SK-N-SH (cell line): ENCODE results near the gene BCL2L15. TPM values are rescaled to one million over a fixed set of nuclear protein-coding genes. Genes with fewer than 3 reads are reported as not detected.

Experiments
- CTCF ChIA-PET: fragments of 300-600, 350-600 bp; formaldehyde crosslinking; extraction: SDS; loops from one replicate; lab custom pipeline; 2021; lab: Yijun Ruan, JAX
- POLR2A ChIA-PET: fragments of 350-600 bp; sonication (Branson Sonifier 250); formaldehyde crosslinking; extraction: SDS; loops from one replicate; lab custom pipeline; 2020; ENCODE audit warnings: antibody characterized with exemption, inconsistent platforms; lab: Yijun Ruan, JAX
- DNase-seq: peaks from one replicate; pipeline ENCODE4 v3.0.0; 2012
- H2AFZ ChIP-seq: fragments of 200-600 bp; sonication (generic); 2 replicates; pipeline ENCODE4 v1.8.1; 2016; ENCODE audit warnings: antibody characterized with exemption, mild to moderate bottlenecking, low read depth
- H3F3A ChIP-seq: fragments of 200-600 bp; sonication (generic); replicated peaks from 2 replicates; pipeline ENCODE3; 2016; ENCODE audit warnings: antibody characterized with exemption, mild to moderate bottlenecking; ENCODE audit not compliant: insufficient read depth
- H3K27ac ChIP-seq, 2 experiments: fragments of 200-500 bp in 1 of 2; fragments of 200-600 bp in 1 of 2; sonication (Bioruptor generic) in 1 of 2; sonication (generic), shearing (Covaris generic) in 1 of 2; 2 replicates each; pipeline versions ENCODE4 v1.5.1 to v1.6.1; 2014 to 2016; ENCODE audit warnings: low read depth in 2 of 2, inconsistent platforms in 1 of 2, low read length in 1 of 2, mild to moderate bottlenecking in 1 of 2, mixed read lengths in 1 of 2
- H3K27me3 ChIP-seq: fragments of 200-600 bp; sonication (generic), shearing (Covaris generic); 2 replicates; pipeline ENCODE4 v1.6.1; 2016; ENCODE audit warnings: mixed run types; ENCODE audit not compliant: insufficient read depth
- H3K36me3 ChIP-seq, 2 experiments: fragments of 200-500 bp in 1 of 2; fragments of 200-600 bp in 1 of 2; sonication (Bioruptor generic) in 1 of 2; sonication (generic) in 1 of 2; replicated peaks in 1 of 2; 2 replicates each; pipeline versions ENCODE3 to v1.5.1; 2014 to 2016; ENCODE audit warnings: low read length in 1 of 2, mild to moderate bottlenecking in 1 of 2; ENCODE audit not compliant: insufficient read depth in 2 of 2, control insufficient read depth in 1 of 2
- H3K4me1 ChIP-seq, 2 experiments: fragments of 200-500 bp in 1 of 2; fragments of 200-600 bp in 1 of 2; sonication (Bioruptor generic) in 1 of 2; sonication (generic), shearing (Covaris generic) in 1 of 2; 2 replicates each; pipeline versions ENCODE4 v1.5.1 to v1.6.1; 2014 to 2016; ENCODE audit warnings: low read depth in 1 of 2, low read length in 1 of 2, mixed run types in 1 of 2; ENCODE audit not compliant: insufficient read depth in 2 of 2, control insufficient read depth in 1 of 2
- H3K4me2 ChIP-seq: fragments of 200-600 bp; sonication (generic), shearing (Covaris generic); 2 replicates; pipeline ENCODE4 v1.6.1; 2017; ENCODE audit warnings: mixed run types
- H3K4me3 ChIP-seq, 2 experiments: fragments of 200-500 bp in 1 of 2; fragments of 200-600 bp in 1 of 2; sonication (Bioruptor generic) in 1 of 2; sonication (generic), shearing (Covaris generic) in 1 of 2; 2 replicates each; pipeline versions ENCODE4 v1.5.1 to v1.8.1; 2014 to 2016; ENCODE audit warnings: low read depth in 2 of 2, inconsistent platforms in 1 of 2, low read length in 1 of 2, mild to moderate bottlenecking in 1 of 2, mixed read lengths in 1 of 2, moderate library complexity in 1 of 2
- H3K79me2 ChIP-seq: fragments of 200-600 bp; sonication (generic); 2 replicates; pipeline ENCODE4 v1.8.1; 2017; ENCODE audit warnings: mild to moderate bottlenecking; ENCODE audit not compliant: insufficient read depth
- H3K9ac ChIP-seq: fragments of 200-600 bp; sonication (generic); 2 replicates; pipeline ENCODE4 v1.6.1; 2017; ENCODE audit warnings: mixed run types
- H3K9me2 ChIP-seq: fragments of 200-600 bp; sonication (generic); 2 replicates; pipeline ENCODE4 v1.6.1; 2017; ENCODE audit warnings: mixed run types
- H3K9me3 ChIP-seq: fragments of 200-600 bp; sonication (generic); 2 replicates; pipeline ENCODE4 v1.6.1; 2017; ENCODE audit warnings: mixed run types, mild to moderate bottlenecking, moderate library complexity
- H4K20me1 ChIP-seq: fragments of 200-600 bp; sonication (generic); 2 replicates; pipeline ENCODE4 v1.6.1; 2017; ENCODE audit warnings: mild to moderate bottlenecking, mixed run types; ENCODE audit not compliant: insufficient read depth
- CTCF ChIP-seq: fragments of 200-600 bp; sonication (generic); IDR thresholded peaks from 2 replicates; pipeline ENCODE4 v1.6.1; 2017; ENCODE audit warnings: antibody characterized with exemption, mild to moderate bottlenecking, moderate library complexity
- EP300 ChIP-seq, 2 experiments: IDR thresholded peaks; 2 replicates each; pipeline versions ENCODE4 v1.4.0 to v1.6.1; 2012; ENCODE audit warnings: borderline replicate concordance in 1 of 2, low read depth in 1 of 2, low read length in 1 of 2
- FOSL2 ChIP-seq: IDR thresholded peaks from 2 replicates; pipeline ENCODE4 v1.4.0; 2012; ENCODE audit warnings: low read depth, mild to moderate bottlenecking, moderate library complexity, borderline replicate concordance
- GABPA ChIP-seq: IDR thresholded peaks from 2 replicates; pipeline ENCODE4 v1.4.0; 2012; ENCODE audit warnings: low read depth, mild to moderate bottlenecking
- GATA2 ChIP-seq: sonication (generic); formaldehyde crosslinking; IDR thresholded peaks from 2 replicates; pipeline ENCODE4 v1.5.0; 2020; ENCODE audit warnings: mild to moderate bottlenecking, missing genetic modification reagents
- MEF2A ChIP-seq: IDR thresholded peaks from 2 replicates; pipeline ENCODE4 v1.4.0; 2012; ENCODE audit warnings: low read depth, borderline replicate concordance
- MXI1 ChIP-seq: IDR thresholded peaks from 2 replicates; pipeline ENCODE4 v1.6.1; 2012; ENCODE audit warnings: mild to moderate bottlenecking, low read depth, low read length, improper control_type of control experiment
- NFIC ChIP-seq: IDR thresholded peaks from 2 replicates; pipeline ENCODE4 v1.4.0; 2012; ENCODE audit warnings: borderline replicate concordance
- NRF1 ChIP-seq: IDR thresholded peaks from 2 replicates; pipeline ENCODE4 v1.6.1; 2012; ENCODE audit warnings: low read depth, mild to moderate bottlenecking, low read length
- PBX3 ChIP-seq: IDR thresholded peaks from 2 replicates; pipeline ENCODE4; 2012
- POLR2AphosphoS5 ChIP-seq: IDR thresholded peaks from 2 replicates; pipeline ENCODE4 v1.6.1; 2012; ENCODE audit warnings: low read depth, low read length
- RAD21 ChIP-seq: IDR thresholded peaks from 2 replicates; pipeline ENCODE4 v1.6.1; 2012; ENCODE audit warnings: mild to moderate bottlenecking, low read length
- RFX5 ChIP-seq: IDR thresholded peaks from 2 replicates; pipeline ENCODE4 v1.6.1; 2012; ENCODE audit warnings: mild to moderate bottlenecking, improper control_type of control experiment, low read length
- RXRA ChIP-seq: IDR thresholded peaks from 2 replicates; pipeline ENCODE4 v1.4.0; 2012; ENCODE audit warnings: low read depth, mild to moderate bottlenecking, borderline replicate concordance
- SIN3A ChIP-seq: IDR thresholded peaks from 2 replicates; pipeline ENCODE4 v1.6.1; 2012; ENCODE audit warnings: low read depth, mild to moderate bottlenecking, low read length, moderate library complexity, borderline replicate concordance
- TEAD4 ChIP-seq: IDR thresholded peaks from 2 replicates; pipeline ENCODE4 v1.4.0; 2012; ENCODE audit warnings: mild to moderate bottlenecking, borderline replicate concordance; ENCODE audit not compliant: insufficient read depth
- YY1 ChIP-seq: IDR thresholded peaks from 2 replicates; pipeline ENCODE4 v1.4.0; 2012; ENCODE audit warnings: low read depth, mild to moderate bottlenecking
- WGBS: methylation state at CpG from one replicate; pipeline ENCODE4 v1.1.6; 2017; ENCODE audit warnings: low lambda C conversion rate; 5-methylcytosine and 5-hydroxymethylcytosine counted together
- polyA plus RNA-seq, 3 experiments: library from polyadenylated mRNA; depleted of rRNA; stranded (reverse); fragments of >200 nt; gene quantifications; 2 replicates each; pipeline ENCODE4 v1.2.3, GENCODE V29; 2012
- TF ChIP-seq, protein P1 (sequence below): IDR thresholded peaks from 2 replicates; pipeline ENCODE4 v1.6.1; 2012; ENCODE audit warnings: mild to moderate bottlenecking, low read depth, low read length, moderate library complexity

Gene BCL2L15
- polyA plus RNA-seq, 1 of the 3 experiments (the other 2 are of a cell fraction), result 0.02 TPM

- no peaks in the 10 kb centered on the region for H3K27me3 ChIP-seq
- TF ChIP-seq GATA2 (CRISPR knock-in tag) (no peak), NRF1 (no peak), MXI1 (no peak), RFX5 (no peak), CTCF (no peak)
- H3K9ac ChIP-seq, result no peak overlapping the region
- no peaks in the 10 kb centered on the region for H3K36me3 ChIP-seq
- H3K4me3 ChIP-seq, result no peak overlapping the region
- H3K4me2 ChIP-seq, result peak overlapping the region; percentile 26; the same call in 1 of the 2 replicates
- no peaks in the 10 kb centered on the region for H3K9me3 ChIP-seq
- H3K79me2 ChIP-seq, result no peaks in the 10 kb centered on the region
- ChIA-PET POLR2A (no interaction called here), CTCF (no interaction called here)
- no peaks in the 10 kb centered on the region for H3F3A ChIP-seq
- no peaks in the 10 kb centered on the region for H3K9me2 ChIP-seq
- no peak overlapping the region for H3K27ac ChIP-seq
- H3K4me1 ChIP-seq, result peaks cover 0 to 16% of the 10 kb centered on the region in 2 experiments; a peak in 1 of 4 replicates
- no peak for DNase-seq
- H4K20me1 ChIP-seq, result no peaks in the 10 kb centered on the region
- H2AFZ ChIP-seq, result peak overlapping the region; percentile 53
Measured at GRCh38 chr1:113872219-113872935, 15.0 kb downstream of the BCL2L15 start.

GRCh38 chr1:113871597-113872113 lies 15.7 kb downstream of the BCL2L15 start, which contains the start of gene PTPN22:
Gene PTPN22 (minus strand): TSS chr1:113871712.
- H3K9me2 ChIP-seq, result no peaks in the 10 kb centered on the region
- TF ChIP-seq, protein P1, sequence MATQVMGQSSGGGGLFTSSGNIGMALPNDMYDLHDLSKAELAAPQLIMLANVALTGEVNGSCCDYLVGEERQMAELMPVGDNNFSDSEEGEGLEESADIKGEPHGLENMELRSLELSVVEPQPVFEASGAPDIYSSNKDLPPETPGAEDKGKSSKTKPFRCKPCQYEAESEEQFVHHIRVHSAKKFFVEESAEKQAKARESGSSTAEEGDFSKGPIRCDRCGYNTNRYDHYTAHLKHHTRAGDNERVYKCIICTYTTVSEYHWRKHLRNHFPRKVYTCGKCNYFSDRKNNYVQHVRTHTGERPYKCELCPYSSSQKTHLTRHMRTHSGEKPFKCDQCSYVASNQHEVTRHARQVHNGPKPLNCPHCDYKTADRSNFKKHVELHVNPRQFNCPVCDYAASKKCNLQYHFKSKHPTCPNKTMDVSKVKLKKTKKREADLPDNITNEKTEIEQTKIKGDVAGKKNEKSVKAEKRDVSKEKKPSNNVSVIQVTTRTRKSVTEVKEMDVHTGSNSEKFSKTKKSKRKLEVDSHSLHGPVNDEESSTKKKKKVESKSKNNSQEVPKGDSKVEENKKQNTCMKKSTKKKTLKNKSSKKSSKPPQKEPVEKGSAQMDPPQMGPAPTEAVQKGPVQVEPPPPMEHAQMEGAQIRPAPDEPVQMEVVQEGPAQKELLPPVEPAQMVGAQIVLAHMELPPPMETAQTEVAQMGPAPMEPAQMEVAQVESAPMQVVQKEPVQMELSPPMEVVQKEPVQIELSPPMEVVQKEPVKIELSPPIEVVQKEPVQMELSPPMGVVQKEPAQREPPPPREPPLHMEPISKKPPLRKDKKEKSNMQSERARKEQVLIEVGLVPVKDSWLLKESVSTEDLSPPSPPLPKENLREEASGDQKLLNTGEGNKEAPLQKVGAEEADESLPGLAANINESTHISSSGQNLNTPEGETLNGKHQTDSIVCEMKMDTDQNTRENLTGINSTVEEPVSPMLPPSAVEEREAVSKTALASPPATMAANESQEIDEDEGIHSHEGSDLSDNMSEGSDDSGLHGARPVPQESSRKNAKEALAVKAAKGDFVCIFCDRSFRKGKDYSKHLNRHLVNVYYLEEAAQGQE, result no peak
- no peak for TF ChIP-seq FOSL2
- no peak for TF ChIP-seq RAD21
- TF ChIP-seq EP300 (IDR thresholded peaks at IDR 0.05; ENCODE audit: borderline replicate concordance in 1 of 2, low read depth in 1 of 2, low read length in 1 of 2), result no peak
- no peak for TF ChIP-seq RXRA
- no peak for TF ChIP-seq SIN3A
- TF ChIP-seq NFIC, result no peak
- TF ChIP-seq NRF1, result no peak
- TF ChIP-seq MEF2A, result no peak
- no peak for TF ChIP-seq TEAD4
- no peak for TF ChIP-seq YY1
- TF ChIP-seq PBX3, result no peak
- no peak for TF ChIP-seq POLR2AphosphoS5
- no peak for TF ChIP-seq GABPA
- TF ChIP-seq, all 33 proteins: peak for 0
- POLR2A ChIA-PET, result no interaction called here
- no peaks in the 10 kb centered on the region for H3F3A ChIP-seq
- H3K9me3 ChIP-seq, result no peaks in the 10 kb centered on the region
- peak within 1 kb of the TSS; percentile 26; the same call in 1 of the 2 replicates for H3K4me2 ChIP-seq
- WGBS, result 72% methylated on average over 4 of the region's 4 CpGs
- no peak within 1 kb of the TSS for H3K4me3 ChIP-seq
- no peak within 1 kb of the TSS for H3K9ac ChIP-seq
- CTCF ChIA-PET, result no interaction called here
- H3K36me3 ChIP-seq, result no peaks in the 10 kb centered on the region
- H3K27me3 ChIP-seq, result no peaks in the 10 kb centered on the region
- H3K27ac ChIP-seq, result no peak within 1 kb of the TSS
- H3K79me2 ChIP-seq, result no peaks in the 10 kb centered on the region
- H4K20me1 ChIP-seq, result no peaks in the 10 kb centered on the region
- H3K4me1 ChIP-seq, result peaks cover 0 to 16% of the 10 kb centered on the region in 2 experiments; a peak in 1 of 4 replicates
- peak within 1 kb of the TSS; percentile 53 for H2AFZ ChIP-seq
- DNase-seq, result no peak
